ENCODE results near the gene ATG16L2. TPM values are rescaled to one million over a fixed set of nuclear protein-coding genes. Genes with fewer than 3 reads are reported as not detected.

The ATG16L2 gene
- total RNA-seq, 1 experiment from 2014 or later, result 17.5 TPM

DNA sequence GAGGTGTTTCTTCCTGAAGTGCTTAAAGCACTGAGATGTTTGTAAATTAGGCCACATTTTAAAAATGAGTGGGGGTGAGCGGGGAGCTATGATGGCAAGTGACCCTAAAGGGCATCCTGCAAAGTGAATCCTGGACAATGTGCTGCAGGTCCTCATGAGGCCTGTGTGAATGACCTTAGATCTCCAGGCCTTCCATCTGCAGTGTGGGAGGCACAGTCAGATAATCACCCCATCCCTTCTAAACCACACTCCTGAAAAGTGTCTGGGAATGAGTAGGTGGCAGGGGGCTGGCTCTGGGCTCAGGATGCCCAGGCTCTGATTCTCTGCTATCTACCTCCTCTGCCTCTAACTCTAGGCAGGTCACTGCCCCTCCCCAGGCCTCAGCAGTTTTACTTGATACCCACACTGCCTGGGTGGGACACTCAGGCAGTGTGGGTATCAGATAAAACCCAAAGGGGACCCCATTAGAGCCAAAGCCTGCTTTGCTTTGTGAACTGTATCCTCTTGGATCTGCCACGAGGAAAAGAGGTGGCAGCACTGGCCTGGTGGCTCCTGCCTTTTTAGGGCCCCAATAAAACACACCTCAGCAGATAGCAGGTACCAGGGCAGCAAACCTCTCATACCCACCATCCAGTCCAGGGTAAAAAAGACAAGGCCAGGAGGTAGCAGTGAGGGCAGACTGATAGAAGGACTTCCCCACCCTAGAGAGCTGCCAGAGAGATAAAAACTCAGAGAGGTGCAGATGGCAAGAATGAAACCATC is 30.9 kb upstream of the ATG16L2 start:
- Histone ChIP-seq H3F3A (ENCODE audit: insufficient read depth, low read depth) (peaks cover 56% of the 10 kb centered on the region), H3K4me1 (replicated peaks; ENCODE audit: insufficient read depth) (peaks cover 79% of the 10 kb centered on the region), H3K27me3 (ENCODE audit: insufficient read depth, low read depth) (no peaks in the 10 kb centered on the region), H3K79me2 (ENCODE audit: low read depth) (peaks cover 29% of the 10 kb centered on the region), H3K36me3 (ENCODE audit: low read depth) (peaks cover 9% of the 10 kb centered on the region; the same call in 1 of the 2 replicates), H2AFZ (no peak overlapping the region), H3K4me3 (no peak overlapping the region), H3K9me3 (ENCODE audit: insufficient read depth, low read depth) (no peaks in the 10 kb centered on the region), H3K4me2 (peak overlapping the region; percentile 78; the same call in 1 of the 2 replicates), H3K9me2 (ENCODE audit: insufficient read depth) (no peaks in the 10 kb centered on the region), H3K27ac (no peak overlapping the region), H4K20me1 (ENCODE audit: insufficient read depth) (no peaks in the 10 kb centered on the region)
- intact Hi-C loops (cut with micrococcal nuclease; ENCODE audit: unreplicated experiment), result no loop called here
- CTCF ChIA-PET, result interaction anchor here (1.1 to 1.4 kb wide), 2 partner anchors 11 to 312 kb away, joined by 5 to 7 read pairs; partner anchors contain the start of gene STARD10
- POLR2A ChIA-PET (ENCODE audit: unreplicated experiment), result no interaction called here
- DNase-seq, result no peak
- TF ChIP-seq EZH2 (IDR thresholded peaks at IDR 0.05; ENCODE audit: low read depth), result no peak
- TF ChIP-seq, protein P1, sequence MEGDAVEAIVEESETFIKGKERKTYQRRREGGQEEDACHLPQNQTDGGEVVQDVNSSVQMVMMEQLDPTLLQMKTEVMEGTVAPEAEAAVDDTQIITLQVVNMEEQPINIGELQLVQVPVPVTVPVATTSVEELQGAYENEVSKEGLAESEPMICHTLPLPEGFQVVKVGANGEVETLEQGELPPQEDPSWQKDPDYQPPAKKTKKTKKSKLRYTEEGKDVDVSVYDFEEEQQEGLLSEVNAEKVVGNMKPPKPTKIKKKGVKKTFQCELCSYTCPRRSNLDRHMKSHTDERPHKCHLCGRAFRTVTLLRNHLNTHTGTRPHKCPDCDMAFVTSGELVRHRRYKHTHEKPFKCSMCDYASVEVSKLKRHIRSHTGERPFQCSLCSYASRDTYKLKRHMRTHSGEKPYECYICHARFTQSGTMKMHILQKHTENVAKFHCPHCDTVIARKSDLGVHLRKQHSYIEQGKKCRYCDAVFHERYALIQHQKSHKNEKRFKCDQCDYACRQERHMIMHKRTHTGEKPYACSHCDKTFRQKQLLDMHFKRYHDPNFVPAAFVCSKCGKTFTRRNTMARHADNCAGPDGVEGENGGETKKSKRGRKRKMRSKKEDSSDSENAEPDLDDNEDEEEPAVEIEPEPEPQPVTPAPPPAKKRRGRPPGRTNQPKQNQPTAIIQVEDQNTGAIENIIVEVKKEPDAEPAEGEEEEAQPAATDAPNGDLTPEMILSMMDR (conservative IDR thresholded peaks at IDR 0.05), result no peak
- TSS peak; percentile 62 for BruUV-seq (replicated peaks)

DNA sequence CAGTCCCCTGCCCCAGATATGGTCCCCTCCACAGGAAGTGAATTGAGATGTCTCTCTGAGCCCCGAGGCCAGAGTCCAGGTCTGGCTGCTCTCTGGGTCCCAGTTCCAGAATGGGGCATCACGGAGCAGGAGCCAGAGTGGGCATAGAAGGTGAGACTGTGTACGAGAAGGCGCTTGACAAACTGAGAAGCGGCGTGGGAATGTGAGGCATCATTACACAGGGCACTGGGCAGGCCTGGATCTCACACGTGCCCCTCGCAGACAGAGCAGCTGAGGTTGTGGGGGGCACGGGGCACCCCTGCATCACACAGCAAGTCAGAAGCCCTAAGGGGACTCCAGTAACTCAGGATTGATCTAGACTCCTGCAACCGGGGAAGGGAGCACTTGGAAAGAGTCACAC is 29.5 kb upstream of the ATG16L2 start:
- Histone ChIP-seq H3K27ac (peak overlapping the region; percentile 80), H3K4me3 (no peak overlapping the region), H3K9me3 (ENCODE audit: insufficient read depth, low read depth) (no peaks in the 10 kb centered on the region), H3K9me2 (ENCODE audit: insufficient read depth) (no peaks in the 10 kb centered on the region), H3K4me2 (peak overlapping the region; percentile 58; the same call in 1 of the 2 replicates), H3K79me2 (ENCODE audit: low read depth) (peaks cover 16% of the 10 kb centered on the region), H3K27me3 (ENCODE audit: insufficient read depth, low read depth) (no peaks in the 10 kb centered on the region), H3K4me1 (replicated peaks; ENCODE audit: insufficient read depth) (peaks cover 79% of the 10 kb centered on the region), H3K36me3 (ENCODE audit: low read depth) (no peaks in the 10 kb centered on the region; the same call in 1 of the 2 replicates), H2AFZ (no peak overlapping the region), H4K20me1 (ENCODE audit: insufficient read depth) (no peaks in the 10 kb centered on the region), H3F3A (ENCODE audit: insufficient read depth, low read depth) (peaks cover 54% of the 10 kb centered on the region)
- no peak for TF ChIP-seq EZH2 (IDR thresholded peaks at IDR 0.05; ENCODE audit: low read depth)
- TF ChIP-seq, protein P1 (conservative IDR thresholded peaks at IDR 0.05), result no peak
- intact Hi-C loops (cut with micrococcal nuclease; ENCODE audit: unreplicated experiment), result no loop called here
- POLR2A ChIA-PET (ENCODE audit: unreplicated experiment), result no interaction called here
- CTCF ChIA-PET, result no interaction called here
- DNase-seq, result no peak
- no TSS peak for BruUV-seq (replicated peaks)

DNA sequence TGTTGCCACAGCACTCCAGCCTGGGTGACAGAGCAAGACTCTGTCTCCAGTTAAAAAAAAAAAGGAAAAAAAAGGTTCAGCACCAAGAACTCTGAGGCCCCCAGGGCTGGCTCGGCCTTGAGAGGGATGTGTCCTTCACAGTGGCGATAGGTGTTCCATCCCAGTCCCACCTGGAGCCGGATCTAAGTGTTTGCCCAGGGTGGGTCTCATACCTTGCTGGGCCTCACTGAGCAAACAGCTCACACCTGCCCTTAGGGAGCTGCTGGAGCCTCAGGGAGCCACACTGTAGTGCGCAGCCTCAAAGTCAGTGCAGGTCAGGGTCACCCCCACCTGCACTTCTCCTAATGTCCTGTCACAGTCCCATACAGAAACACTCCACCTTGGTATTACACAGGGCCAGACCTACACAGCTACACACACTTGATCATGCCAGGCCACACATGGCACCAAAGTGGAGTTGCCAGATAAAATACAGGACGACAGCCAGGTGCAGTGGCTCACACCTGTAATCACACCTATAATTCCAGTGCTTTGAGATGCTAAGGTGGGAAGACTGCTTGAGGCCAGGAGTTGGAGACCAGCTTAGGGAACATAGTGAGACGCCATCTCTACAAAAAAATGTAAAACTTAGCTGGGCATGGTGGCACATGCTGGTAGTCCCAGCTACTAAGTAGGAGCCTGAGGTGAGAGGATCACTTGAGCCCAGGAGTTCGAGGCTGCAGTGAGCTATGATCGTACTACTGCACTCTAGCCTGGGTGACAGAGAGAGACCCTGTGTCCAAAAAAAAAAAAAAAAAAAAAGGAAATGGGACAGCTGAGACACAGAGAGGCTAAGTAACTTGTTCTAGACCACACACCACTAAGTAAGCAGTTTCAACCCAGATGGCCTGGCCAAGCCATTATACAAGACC is 27.7 kb upstream of the ATG16L2 start:
- no peaks in the 10 kb centered on the region for H3K9me3 ChIP-seq (ENCODE audit: insufficient read depth, low read depth)
- peak; percentile 75 to 99 for DNase-seq
- H3K27ac ChIP-seq, result peak overlapping the region; percentile 80
- H3K4me1 ChIP-seq (replicated peaks; ENCODE audit: insufficient read depth), result peaks cover 80% of the 10 kb centered on the region
- H3K27me3 ChIP-seq (ENCODE audit: insufficient read depth, low read depth), result no peaks in the 10 kb centered on the region
- TF ChIP-seq EZH2 (IDR thresholded peaks at IDR 0.05; ENCODE audit: low read depth), result no peak
- TF ChIP-seq, protein P1 (conservative IDR thresholded peaks at IDR 0.05), result no peak
- intact Hi-C loops (cut with micrococcal nuclease; ENCODE audit: unreplicated experiment), result no loop called here
- H2AFZ ChIP-seq, result no peak overlapping the region
- H3F3A ChIP-seq (ENCODE audit: insufficient read depth, low read depth), result peaks cover 61% of the 10 kb centered on the region
- no peaks in the 10 kb centered on the region for H4K20me1 ChIP-seq (ENCODE audit: insufficient read depth)
- no TSS peak for BruUV-seq (replicated peaks)
- H3K79me2 ChIP-seq (ENCODE audit: low read depth), result no peaks in the 10 kb centered on the region
- H3K4me2 ChIP-seq, result peak overlapping the region; percentile 58
- CTCF ChIA-PET, result interaction anchor here (0.6 to 0.7 kb wide), 2 partner anchors 268 to 315 kb away, joined by 3 read pairs; no protein-coding TSS in a partner anchor
- POLR2A ChIA-PET (ENCODE audit: unreplicated experiment), result interaction anchor here (0.6 kb wide), 2 partner anchors 34 to 46 kb away, joined by 4 to 24 read pairs; no protein-coding TSS in a partner anchor
- H3K4me3 ChIP-seq, result peak overlapping the region; percentile 2; the same call in 1 of the 2 replicates
- no peaks in the 10 kb centered on the region for H3K36me3 ChIP-seq (ENCODE audit: low read depth)
- H3K9me2 ChIP-seq (ENCODE audit: insufficient read depth), result no peaks in the 10 kb centered on the region
